WTC11 (cell line): Measurements from ENCODE around the gene NACC2. TPM values are rescaled to one million over a fixed set of nuclear protein-coding genes. Genes with fewer than 3 reads are reported as not detected.
A peak's percentile ranks its signal among the peaks of the same experiment; 100 is the strongest.

Experiments
- ATAC-seq: fragments of 200-7000 bp; cut with Tn5 transposase; 2 replicates; pipeline ENCODE4 v1.10.0; 2021; ENCODE audit warnings: mild to moderate bottlenecking, moderate library complexity
- CTCF ChIA-PET: fragments of 300-600 bp; sonication (Branson Sonifier 250); formaldehyde crosslinking; loops from one replicate; lab custom pipeline; 2021; ENCODE audit warnings: antibody characterized with exemption; lab: Charles Lee
- POLR2A ChIA-PET: fragments of 350-600 bp; sonication (Branson Sonifier 250); formaldehyde crosslinking; loops from one replicate; lab custom pipeline; 2021; ENCODE audit warnings: antibody characterized with exemption; lab: Charles Lee
- DNase-seq: peaks from one replicate; pipeline ENCODE4 v3.0.0; 2021; ENCODE audit warnings: low spot score
- H3K27ac Mint-ChIP-seq: 2 replicates; pipeline ENCODE4 v1.8.0; 2021; ENCODE audit warnings: mixed read lengths
- H3K27me3 Mint-ChIP-seq: 2 replicates; pipeline ENCODE4 v1.8.0; 2021; ENCODE audit warnings: low read depth, mild to moderate bottlenecking, moderate library complexity, mixed read lengths
- H3K36me3 Mint-ChIP-seq: 2 replicates; pipeline ENCODE4 v1.8.0; 2021; ENCODE audit warnings: mixed read lengths
- H3K4me1 Mint-ChIP-seq: 2 replicates; pipeline ENCODE4 v1.8.0; 2022; ENCODE audit warnings: mixed read lengths
- H3K4me3 Mint-ChIP-seq: 2 replicates; pipeline ENCODE4 v1.8.0; 2021; ENCODE audit warnings: mild to moderate bottlenecking, moderate library complexity, mixed read lengths
- H3K9me3 Mint-ChIP-seq: 2 replicates; pipeline ENCODE4 v1.8.0; 2021; ENCODE audit warnings: mixed read lengths
- ATF1 ChIP-seq: sonication (generic); formaldehyde crosslinking; IDR thresholded peaks from 2 replicates; pipeline ENCODE4 v1.8.1; 2023; ENCODE audit warnings: mild to moderate bottlenecking, moderate library complexity, missing genetic modification reagents
- GTF2I ChIP-seq: fragments of 250-450 bp; sonication (Bioruptor Pico); conservative IDR thresholded peaks from 2 replicates; pipeline ENCODE4 v1.4.0; 2021; ENCODE audit warnings: mild to moderate bottlenecking
- NR2C2 ChIP-seq: sonication (generic); formaldehyde crosslinking; IDR thresholded peaks from 2 replicates; pipeline ENCODE4 v1.8.0; 2022; ENCODE audit warnings: mild to moderate bottlenecking, missing genetic modification reagents
- PRRX2 ChIP-seq: fragments of 250-450 bp; sonication (Bioruptor Pico); IDR thresholded peaks from 2 replicates; pipeline ENCODE4 v1.8.0; 2021; ENCODE audit warnings: mild to moderate bottlenecking
- RELA ChIP-seq: sonication (generic); formaldehyde crosslinking; IDR thresholded peaks from 2 replicates; pipeline ENCODE4 v1.8.1; 2022; ENCODE audit warnings: missing genetic modification reagents, mild to moderate bottlenecking, borderline replicate concordance
- SMAD4 ChIP-seq: sonication (generic); formaldehyde crosslinking; IDR thresholded peaks from 2 replicates; pipeline ENCODE4 v1.8.0; 2022; ENCODE audit warnings: mild to moderate bottlenecking, missing genetic modification reagents
- SOX15 ChIP-seq: fragments of 250-450 bp; sonication (Bioruptor Pico); IDR thresholded peaks from 2 replicates; pipeline ENCODE4 v1.9.0; 2021; ENCODE audit warnings: mild to moderate bottlenecking
- SP1 ChIP-seq: sonication (generic); formaldehyde crosslinking; conservative IDR thresholded peaks from 2 replicates; pipeline ENCODE4 v1.8.1; 2022; ENCODE audit warnings: missing genetic modification reagents
- ZNF263 ChIP-seq: sonication (generic); formaldehyde crosslinking; IDR thresholded peaks from 2 replicates; pipeline ENCODE4 v1.8.1; 2022; ENCODE audit warnings: low read depth, mild to moderate bottlenecking, moderate library complexity, missing genetic modification reagents
- ZNF423 ChIP-seq: fragments of 250-450 bp; sonication (Bioruptor Pico); IDR thresholded peaks from 2 replicates; pipeline ENCODE4 v2.1.2; 2022; ENCODE audit warnings: mild to moderate bottlenecking, moderate library complexity
- total RNA-seq: library from RNA; stranded (reverse); gene quantifications from 3 replicates; pipeline ENCODE4 v1.2.3, GENCODE V29; 2021
- TF ChIP-seq, protein P1 (sequence below): sonication (generic); formaldehyde crosslinking; IDR thresholded peaks from 2 replicates; pipeline ENCODE4 v1.8.1; 2022; ENCODE audit warnings: missing genetic modification reagents, borderline replicate concordance
- TF ChIP-seq, protein P2 (sequence below): sonication (generic); formaldehyde crosslinking; IDR thresholded peaks from 2 replicates; pipeline ENCODE4 v1.8.0; 2022; ENCODE audit warnings: missing genetic modification reagents
- TF ChIP-seq, protein P3 (sequence below): fragments of 250-450 bp; sonication (Bioruptor Pico); IDR thresholded peaks from 2 replicates; pipeline ENCODE4 v1.9.0; 2021; ENCODE audit warnings: mild to moderate bottlenecking
- TF ChIP-seq, protein P4 (sequence below): fragments of 250-450 bp; sonication (Bioruptor Pico); IDR thresholded peaks from 2 replicates; pipeline ENCODE4 v2.1.2; 2022; ENCODE audit warnings: mild to moderate bottlenecking, moderate library complexity
- TF ChIP-seq, protein P5 (sequence below): sonication (generic); formaldehyde crosslinking; IDR thresholded peaks from 2 replicates; pipeline ENCODE4 v1.8.1; 2023; ENCODE audit warnings: mild to moderate bottlenecking, moderate library complexity, missing genetic modification reagents
- TF ChIP-seq, protein P6 (sequence below): sonication (generic); formaldehyde crosslinking; IDR thresholded peaks from 2 replicates; pipeline ENCODE4 v1.8.1; 2023; ENCODE audit warnings: mild to moderate bottlenecking, missing genetic modification reagents

NACC2 gene
- total RNA-seq, 1 experiment from 2014 or later: 17.1 TPM

DNA sequence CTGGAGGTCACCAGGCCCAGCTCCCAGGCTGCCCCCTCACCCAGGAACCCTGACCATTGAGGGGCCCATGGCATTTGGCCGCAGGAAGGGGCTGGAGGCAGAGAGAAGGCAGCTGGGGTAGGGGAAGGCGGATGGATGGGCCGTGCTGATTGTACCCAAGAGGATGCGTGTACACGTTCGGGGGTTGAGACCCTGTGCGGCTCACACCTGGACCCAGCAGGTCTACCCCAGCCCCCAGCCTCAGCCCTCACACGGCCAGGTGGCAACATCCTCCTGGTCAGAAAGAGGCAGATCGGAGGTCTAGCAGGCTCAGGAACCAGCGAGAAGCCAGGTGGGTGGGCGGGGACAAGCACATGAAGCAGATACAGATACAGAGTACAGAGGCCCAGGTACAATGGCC is 33.7 kb downstream of the NACC2 start:
- TF ChIP-seq PRRX2 (CRISPR knock-in tag): no peak
- no peaks in the 10 kb centered on the region for H3K36me3 Mint-ChIP-seq
- ATAC-seq: no peak
- H3K27me3 Mint-ChIP-seq: no peaks in the 10 kb centered on the region
- H3K9me3 Mint-ChIP-seq: no peaks in the 10 kb centered on the region
- H3K4me1 Mint-ChIP-seq: peaks cover 16% of the 10 kb centered on the region
- CTCF ChIA-PET: interaction anchor here (1.0 kb wide), 1 partner anchor 61 kb away, joined by 3 read pairs; no protein-coding TSS in a partner anchor
- peak overlapping the region; percentile 65; the same call in 1 of the 2 replicates for H3K27ac Mint-ChIP-seq
- POLR2A ChIA-PET: no interaction called here
- peak; percentile 9 for DNase-seq
- H3K4me3 Mint-ChIP-seq: no peak overlapping the region

DNA sequence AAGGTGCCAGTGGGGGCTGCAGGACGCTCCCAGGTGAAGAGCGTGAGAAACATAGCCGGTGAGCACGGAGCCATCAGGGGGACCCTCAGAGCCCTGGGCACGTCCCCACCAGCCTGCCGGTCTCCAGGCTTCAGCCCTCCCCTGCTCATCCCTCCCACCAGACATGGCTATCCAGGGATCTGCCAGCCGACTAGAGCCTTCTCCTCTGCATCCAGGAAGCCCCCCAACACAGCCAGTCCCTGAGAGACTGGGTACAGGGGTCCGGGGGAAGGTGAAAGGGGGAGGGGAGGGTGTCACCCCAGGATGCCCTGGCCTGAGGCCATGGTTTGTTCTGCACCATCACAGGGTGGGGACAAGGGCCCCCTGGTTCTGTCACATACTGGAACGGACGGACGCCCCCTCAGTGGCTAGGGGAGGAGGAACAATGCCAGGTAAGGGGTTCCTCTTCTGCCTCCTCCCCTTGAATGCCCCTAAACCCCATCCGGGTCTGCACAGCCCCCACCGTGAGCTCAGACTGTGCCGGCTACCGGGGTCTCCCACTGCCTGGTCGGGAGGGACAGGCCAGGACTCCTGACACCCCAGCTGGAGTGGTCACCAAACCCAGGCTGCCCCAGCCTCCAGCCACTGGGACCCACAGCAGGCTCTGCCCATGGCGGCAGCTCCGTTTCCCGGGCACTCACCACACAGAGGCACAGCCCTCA is 34.3 kb downstream of the NACC2 start:
- ATAC-seq: no peak
- peak; percentile 4 for DNase-seq
- Mint-ChIP-seq H3K4me3 (no peak overlapping the region), H3K9me3 (no peaks in the 10 kb centered on the region), H3K4me1 (peaks cover 16% of the 10 kb centered on the region), H3K36me3 (no peaks in the 10 kb centered on the region), H3K27me3 (no peaks in the 10 kb centered on the region), H3K27ac (no peak overlapping the region)
- TF ChIP-seq SMAD4: no peak
- TF ChIP-seq, protein P1, sequence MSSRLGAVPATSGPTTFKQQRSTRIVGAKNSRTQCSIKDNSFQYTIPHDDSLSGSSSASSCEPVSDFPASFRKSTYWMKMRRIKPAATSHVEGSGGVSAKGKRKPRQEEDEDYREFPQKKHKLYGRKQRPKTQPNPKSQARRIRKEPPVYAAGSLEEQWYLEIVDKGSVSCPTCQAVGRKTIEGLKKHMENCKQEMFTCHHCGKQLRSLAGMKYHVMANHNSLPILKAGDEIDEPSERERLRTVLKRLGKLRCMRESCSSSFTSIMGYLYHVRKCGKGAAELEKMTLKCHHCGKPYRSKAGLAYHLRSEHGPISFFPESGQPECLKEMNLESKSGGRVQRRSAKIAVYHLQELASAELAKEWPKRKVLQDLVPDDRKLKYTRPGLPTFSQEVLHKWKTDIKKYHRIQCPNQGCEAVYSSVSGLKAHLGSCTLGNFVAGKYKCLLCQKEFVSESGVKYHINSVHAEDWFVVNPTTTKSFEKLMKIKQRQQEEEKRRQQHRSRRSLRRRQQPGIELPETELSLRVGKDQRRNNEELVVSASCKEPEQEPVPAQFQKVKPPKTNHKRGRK (CRISPR knock-in tag): no peak
- TF ChIP-seq, protein P2, sequence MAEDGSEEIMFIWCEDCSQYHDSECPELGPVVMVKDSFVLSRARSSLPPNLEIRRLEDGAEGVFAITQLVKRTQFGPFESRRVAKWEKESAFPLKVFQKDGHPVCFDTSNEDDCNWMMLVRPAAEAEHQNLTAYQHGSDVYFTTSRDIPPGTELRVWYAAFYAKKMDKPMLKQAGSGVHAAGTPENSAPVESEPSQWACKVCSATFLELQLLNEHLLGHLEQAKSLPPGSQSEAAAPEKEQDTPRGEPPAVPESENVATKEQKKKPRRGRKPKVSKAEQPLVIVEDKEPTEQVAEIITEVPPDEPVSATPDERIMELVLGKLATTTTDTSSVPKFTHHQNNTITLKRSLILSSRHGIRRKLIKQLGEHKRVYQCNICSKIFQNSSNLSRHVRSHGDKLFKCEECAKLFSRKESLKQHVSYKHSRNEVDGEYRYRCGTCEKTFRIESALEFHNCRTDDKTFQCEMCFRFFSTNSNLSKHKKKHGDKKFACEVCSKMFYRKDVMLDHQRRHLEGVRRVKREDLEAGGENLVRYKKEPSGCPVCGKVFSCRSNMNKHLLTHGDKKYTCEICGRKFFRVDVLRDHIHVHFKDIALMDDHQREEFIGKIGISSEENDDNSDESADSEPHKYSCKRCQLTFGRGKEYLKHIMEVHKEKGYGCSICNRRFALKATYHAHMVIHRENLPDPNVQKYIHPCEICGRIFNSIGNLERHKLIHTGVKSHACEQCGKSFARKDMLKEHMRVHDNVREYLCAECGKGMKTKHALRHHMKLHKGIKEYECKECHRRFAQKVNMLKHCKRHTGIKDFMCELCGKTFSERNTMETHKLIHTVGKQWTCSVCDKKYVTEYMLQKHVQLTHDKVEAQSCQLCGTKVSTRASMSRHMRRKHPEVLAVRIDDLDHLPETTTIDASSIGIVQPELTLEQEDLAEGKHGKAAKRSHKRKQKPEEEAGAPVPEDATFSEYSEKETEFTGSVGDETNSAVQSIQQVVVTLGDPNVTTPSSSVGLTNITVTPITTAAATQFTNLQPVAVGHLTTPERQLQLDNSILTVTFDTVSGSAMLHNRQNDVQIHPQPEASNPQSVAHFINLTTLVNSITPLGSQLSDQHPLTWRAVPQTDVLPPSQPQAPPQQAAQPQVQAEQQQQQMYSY (CRISPR knock-in tag): no peak
- TF ChIP-seq, protein P3, sequence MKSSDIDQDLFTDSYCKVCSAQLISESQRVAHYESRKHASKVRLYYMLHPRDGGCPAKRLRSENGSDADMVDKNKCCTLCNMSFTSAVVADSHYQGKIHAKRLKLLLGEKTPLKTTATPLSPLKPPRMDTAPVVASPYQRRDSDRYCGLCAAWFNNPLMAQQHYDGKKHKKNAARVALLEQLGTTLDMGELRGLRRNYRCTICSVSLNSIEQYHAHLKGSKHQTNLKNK (CRISPR knock-in tag): no peak
- TF ChIP-seq RELA (CRISPR knock-in tag): no peak
- TF ChIP-seq, protein P4, sequence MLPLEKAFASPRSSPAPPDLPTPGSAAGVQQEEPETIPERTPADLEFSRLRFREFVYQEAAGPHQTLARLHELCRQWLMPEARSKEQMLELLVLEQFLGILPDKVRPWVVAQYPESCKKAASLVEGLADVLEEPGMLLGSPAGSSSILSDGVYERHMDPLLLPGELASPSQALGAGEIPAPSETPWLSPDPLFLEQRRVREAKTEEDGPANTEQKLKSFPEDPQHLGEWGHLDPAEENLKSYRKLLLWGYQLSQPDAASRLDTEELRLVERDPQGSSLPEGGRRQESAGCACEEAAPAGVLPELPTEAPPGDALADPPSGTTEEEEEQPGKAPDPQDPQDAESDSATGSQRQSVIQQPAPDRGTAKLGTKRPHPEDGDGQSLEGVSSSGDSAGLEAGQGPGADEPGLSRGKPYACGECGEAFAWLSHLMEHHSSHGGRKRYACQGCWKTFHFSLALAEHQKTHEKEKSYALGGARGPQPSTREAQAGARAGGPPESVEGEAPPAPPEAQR (CRISPR knock-in tag): no peak
- TF ChIP-seq, protein P5, sequence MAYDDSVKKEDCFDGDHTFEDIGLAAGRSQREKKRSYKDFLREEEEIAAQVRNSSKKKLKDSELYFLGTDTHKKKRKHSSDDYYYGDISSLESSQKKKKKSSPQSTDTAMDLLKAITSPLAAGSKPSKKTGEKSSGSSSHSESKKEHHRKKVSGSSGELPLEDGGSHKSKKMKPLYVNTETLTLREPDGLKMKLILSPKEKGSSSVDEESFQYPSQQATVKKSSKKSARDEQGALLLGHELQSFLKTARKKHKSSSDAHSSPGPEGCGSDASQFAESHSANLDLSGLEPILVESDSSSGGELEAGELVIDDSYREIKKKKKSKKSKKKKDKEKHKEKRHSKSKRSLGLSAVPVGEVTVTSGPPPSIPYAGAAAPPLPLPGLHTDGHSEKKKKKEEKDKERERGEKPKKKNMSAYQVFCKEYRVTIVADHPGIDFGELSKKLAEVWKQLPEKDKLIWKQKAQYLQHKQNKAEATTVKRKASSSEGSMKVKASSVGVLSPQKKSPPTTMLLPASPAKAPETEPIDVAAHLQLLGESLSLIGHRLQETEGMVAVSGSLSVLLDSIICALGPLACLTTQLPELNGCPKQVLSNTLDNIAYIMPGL (CRISPR knock-in tag): no peak
- TF ChIP-seq ATF1 (CRISPR knock-in tag): no peak
- TF ChIP-seq NR2C2 (CRISPR knock-in tag): no peak
- no peak for TF ChIP-seq ZNF423
- TF ChIP-seq SOX15 (CRISPR knock-in tag): no peak
- no peak for TF ChIP-seq ZNF263
- no peak for TF ChIP-seq GTF2I (CRISPR knock-in tag)
- TF ChIP-seq, protein P6, sequence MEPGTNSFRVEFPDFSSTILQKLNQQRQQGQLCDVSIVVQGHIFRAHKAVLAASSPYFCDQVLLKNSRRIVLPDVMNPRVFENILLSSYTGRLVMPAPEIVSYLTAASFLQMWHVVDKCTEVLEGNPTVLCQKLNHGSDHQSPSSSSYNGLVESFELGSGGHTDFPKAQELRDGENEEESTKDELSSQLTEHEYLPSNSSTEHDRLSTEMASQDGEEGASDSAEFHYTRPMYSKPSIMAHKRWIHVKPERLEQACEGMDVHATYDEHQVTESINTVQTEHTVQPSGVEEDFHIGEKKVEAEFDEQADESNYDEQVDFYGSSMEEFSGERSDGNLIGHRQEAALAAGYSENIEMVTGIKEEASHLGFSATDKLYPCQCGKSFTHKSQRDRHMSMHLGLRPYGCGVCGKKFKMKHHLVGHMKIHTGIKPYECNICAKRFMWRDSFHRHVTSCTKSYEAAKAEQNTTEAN (CRISPR knock-in tag): no peak
- TF ChIP-seq SP1 (CRISPR knock-in tag): no peak
- ChIA-PET CTCF (interaction anchor here (0.8 to 1.3 kb wide), 3 partner anchors 9 to 62 kb away, joined by 3 read pairs; no protein-coding TSS in a partner anchor), POLR2A (no interaction called here)
